ENCODE results near the gene MVK.

DNA sequence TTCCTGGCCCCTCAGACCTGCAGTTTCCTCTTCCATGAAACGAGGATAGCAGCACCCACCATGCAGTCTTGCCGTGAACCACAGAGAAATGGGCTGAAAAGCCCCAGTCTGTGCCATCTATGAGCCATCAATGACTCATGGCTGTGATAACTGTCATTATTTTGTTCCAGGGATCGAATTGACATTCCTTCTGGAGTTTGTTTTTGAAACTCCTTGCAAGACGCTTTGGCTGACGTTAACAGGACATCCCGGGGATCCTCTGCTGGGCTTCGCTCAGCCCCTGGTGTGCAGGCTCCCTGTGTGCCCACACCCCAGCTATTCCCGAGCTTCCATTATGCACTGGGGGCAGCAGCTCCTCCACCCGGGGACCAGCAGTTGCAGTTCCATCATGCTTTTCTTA is 34.1 kb upstream of the MVK start:
- TF ChIP-seq, protein P1, sequence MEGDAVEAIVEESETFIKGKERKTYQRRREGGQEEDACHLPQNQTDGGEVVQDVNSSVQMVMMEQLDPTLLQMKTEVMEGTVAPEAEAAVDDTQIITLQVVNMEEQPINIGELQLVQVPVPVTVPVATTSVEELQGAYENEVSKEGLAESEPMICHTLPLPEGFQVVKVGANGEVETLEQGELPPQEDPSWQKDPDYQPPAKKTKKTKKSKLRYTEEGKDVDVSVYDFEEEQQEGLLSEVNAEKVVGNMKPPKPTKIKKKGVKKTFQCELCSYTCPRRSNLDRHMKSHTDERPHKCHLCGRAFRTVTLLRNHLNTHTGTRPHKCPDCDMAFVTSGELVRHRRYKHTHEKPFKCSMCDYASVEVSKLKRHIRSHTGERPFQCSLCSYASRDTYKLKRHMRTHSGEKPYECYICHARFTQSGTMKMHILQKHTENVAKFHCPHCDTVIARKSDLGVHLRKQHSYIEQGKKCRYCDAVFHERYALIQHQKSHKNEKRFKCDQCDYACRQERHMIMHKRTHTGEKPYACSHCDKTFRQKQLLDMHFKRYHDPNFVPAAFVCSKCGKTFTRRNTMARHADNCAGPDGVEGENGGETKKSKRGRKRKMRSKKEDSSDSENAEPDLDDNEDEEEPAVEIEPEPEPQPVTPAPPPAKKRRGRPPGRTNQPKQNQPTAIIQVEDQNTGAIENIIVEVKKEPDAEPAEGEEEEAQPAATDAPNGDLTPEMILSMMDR (optimal IDR thresholded peaks at IDR 0.05 in 1 of 3, IDR thresholded peaks at IDR 0.05 in 1 of 3, conservative IDR thresholded peaks at IDR 0.05 in 1 of 3; ENCODE audit: extremely low read depth in 1 of 3, insufficient read depth in 2 of 3, low read length in 3 of 3) = no peak
- no peak for TF ChIP-seq EZH2 (IDR thresholded peaks at IDR 0.05; ENCODE audit: low read length)
